GM18499 (cell line): Measurements from ENCODE around the gene KLK10.

Experiments
- ATAC-seq: cut with Tn5 transposase; IDR thresholded peaks from one replicate; pipeline ENCODE4 v1.9.1; 2021; ENCODE audit warnings: moderate number of reproducible peaks; ENCODE audit not compliant: insufficient read depth, unreplicated experiment

Gene KLK10

DNA sequence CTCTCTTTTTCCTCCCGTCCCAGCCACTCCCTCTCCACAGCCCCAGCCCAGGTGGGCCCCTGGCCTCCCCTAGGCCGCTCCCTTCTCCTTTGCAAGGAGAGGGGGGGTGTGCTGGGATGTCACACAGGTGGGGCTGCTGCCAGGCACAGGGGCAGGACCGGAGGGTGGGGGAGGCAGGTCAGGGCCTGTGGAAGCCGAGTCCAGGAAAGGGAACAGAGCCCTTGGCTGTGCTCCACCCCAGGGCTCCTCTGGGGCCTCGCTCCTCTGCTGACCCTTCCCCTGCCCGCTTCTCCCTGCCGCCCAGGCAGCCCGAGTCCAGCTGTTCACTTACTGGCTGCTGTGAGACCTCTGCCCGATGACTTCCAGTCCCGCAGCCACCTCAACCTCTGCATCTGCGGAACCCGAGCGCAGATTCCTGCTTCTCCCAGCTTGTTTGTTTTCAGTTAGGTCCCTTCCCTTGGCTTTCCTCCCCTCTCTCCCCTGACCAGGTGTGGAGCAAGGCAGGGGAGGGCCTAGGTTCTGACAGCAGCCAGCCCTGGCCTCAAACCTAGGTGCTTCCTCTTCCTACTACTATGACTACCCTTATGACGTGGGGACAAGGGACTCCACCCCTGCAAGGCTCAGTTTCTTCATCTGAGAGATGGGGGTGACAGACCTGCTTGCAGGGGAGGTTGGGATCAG is 7.8 kb upstream of the KLK10 start:
- no peak for ATAC-seq

DNA sequence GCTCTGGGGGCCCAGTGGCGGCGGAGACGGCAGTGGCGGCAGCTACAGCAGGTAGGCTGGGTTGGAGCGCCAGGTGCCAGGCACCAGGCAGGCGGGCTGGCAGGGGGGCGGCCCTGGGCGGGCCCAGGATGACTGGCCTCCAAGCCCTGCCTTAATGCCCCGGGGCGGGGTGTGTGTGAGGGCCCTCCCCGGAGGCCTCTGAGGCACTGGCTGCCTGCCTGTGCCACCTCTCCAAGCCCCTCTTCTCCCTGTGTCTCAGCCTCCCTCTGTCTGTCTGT is 7.0 kb upstream of the KLK10 start, which contains the start of gene KLK11:
Gene KLK11, minus strand, starts transcription at position 63 of the 278 bp plus-strand sequence. CDS start 985 bp downstream, outside the sequence.
- no peak for ATAC-seq

DNA sequence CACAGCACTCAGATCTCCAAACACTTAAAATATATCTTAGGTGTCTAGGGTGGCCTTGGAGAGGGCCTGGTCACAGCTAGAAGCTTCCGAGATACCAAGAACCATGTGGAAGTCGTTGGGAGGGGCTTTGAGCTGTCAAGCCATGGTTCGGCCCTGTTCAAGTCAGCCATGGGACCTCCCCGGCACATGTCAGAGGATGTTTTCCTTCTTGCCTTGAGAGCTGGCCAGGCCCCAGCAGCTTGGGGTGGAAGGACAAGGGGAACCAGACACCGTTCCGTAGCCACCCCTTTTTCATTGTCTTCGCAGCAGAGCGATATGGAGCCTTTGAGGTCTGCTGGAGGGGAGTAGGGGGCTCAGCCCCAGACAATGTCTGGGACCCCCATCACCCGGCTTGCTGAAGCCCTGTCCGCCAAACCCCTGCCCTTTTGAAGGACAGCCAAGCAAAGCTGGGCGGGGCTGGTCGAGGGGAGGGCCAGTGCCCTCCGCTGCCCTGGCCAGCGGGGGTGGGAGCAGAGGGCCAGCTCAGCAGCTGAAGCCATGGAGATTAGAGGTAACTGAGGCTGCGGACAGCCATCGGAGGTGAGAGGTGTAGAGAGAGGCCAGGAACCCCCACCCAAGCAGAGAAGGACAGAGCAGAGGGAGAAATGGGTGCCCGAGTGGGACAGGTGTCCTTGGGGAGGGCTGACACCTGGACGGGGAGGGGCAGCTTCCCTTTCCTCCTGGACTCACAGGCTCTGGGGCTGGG is 6.5 kb upstream of the KLK10 start:
- no peak for ATAC-seq

DNA sequence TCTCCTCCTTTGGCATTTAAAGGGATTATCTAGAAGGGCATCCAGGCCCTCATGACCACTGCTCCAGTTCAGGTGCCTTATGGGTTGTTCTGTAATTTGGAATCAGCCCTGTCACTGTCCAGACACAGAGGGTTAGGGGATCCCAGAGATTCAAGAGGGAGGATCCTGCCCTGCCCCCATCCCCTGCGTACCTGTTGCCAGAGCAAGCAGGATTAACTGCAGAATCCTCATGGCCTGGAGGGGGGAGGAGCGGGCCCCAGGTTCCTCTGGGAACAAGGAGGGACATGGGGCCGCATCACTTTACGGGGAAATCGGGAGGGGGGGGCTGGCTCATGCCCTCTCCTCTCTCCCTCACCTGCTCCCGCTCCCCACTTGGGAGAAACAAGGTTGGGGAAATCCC is 5.9 kb upstream of the KLK10 start:
- no peak for ATAC-seq

DNA sequence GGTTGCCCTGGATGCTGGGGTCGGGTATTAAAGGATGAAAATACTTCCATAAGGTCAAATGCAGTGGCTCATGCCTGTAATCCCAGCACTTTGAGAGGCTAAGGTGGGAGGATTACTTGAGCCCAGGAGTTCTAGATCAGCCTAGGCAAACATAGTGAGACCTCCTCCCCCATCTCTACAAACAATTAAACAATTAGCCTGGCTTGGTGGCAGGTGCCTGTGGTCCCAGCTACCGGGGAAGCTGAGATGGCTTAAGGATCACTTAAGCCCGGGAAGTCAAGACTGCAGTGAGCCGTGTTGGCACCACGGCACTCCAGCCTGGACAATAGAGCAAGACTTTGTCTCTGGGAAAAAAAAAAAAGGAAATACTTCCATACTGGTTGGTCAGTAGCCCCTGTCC is 5.4 kb upstream of the KLK10 start:
- no peak for ATAC-seq

DNA sequence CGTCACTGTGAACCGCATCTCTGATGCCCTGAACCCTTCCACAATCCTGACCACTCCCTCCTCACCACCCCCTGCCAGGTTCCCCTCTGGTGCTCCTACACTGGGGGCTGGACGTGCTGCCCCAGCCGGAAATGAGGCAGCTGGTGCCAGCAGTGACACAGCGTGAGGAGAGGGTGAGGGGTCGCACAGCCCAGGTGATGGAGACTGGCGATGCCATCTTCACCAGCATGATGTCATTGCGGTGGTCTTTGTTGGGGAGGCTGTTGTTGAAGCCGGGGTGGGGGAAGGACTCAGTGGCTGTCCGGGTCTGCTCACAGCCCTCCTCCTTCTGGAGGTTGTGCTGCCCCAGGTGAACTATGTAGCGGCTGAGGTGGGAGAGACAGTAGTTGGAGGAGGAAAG is 4.4 kb upstream of the KLK10 start:
- no peak for ATAC-seq

DNA sequence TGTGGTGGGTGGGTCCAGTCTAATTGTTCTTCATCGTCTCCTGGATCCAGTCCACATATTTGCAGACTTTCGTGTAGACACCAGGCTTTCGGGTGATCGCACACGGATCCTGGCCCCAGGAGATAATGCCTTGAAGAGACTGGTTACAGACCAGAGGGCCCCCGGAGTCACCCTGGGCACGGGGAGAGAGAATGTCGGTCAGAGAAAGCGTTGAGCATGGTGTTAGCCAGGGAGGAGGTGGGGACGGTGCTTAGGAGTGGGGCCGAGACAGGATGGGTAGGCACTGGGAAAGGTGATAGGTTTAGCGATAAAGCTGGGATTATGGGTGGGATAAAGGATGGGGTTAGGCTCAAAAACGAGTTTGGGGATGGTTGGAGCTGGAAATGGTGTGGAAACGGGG is 3.0 kb upstream of the KLK10 start:
- no peak for ATAC-seq

DNA sequence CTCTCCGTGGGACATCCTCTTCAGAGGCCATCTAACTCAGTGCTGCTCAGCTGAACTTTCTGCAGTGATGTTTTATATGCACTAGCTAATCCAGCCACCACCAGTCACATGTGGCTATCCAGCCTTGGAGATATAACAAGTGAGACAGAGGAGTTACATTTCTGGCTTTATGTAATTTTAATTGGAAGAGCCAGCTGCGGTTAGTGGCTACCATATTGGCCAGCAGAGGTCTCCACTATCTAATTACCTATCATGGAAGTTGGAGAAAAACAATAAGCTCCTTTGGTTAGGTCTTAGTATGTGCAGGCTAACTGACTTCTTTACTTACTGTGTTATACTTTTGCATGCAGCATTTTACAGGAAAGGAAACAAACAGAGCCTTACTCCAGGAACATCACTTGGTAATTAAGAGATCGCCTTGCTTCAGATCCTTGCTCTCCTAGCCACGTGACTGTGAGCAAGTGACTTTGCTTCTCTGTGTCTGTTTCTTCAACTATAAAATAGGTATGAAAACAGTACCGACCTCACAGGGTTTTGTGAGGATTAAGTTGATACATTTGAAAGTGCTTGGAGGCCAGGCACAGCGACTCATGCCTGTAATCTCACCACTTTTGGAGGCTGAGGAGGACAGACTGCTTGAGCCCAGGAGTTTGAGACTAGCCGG is 1.6 kb upstream of the KLK10 start:
- no peak for ATAC-seq

DNA sequence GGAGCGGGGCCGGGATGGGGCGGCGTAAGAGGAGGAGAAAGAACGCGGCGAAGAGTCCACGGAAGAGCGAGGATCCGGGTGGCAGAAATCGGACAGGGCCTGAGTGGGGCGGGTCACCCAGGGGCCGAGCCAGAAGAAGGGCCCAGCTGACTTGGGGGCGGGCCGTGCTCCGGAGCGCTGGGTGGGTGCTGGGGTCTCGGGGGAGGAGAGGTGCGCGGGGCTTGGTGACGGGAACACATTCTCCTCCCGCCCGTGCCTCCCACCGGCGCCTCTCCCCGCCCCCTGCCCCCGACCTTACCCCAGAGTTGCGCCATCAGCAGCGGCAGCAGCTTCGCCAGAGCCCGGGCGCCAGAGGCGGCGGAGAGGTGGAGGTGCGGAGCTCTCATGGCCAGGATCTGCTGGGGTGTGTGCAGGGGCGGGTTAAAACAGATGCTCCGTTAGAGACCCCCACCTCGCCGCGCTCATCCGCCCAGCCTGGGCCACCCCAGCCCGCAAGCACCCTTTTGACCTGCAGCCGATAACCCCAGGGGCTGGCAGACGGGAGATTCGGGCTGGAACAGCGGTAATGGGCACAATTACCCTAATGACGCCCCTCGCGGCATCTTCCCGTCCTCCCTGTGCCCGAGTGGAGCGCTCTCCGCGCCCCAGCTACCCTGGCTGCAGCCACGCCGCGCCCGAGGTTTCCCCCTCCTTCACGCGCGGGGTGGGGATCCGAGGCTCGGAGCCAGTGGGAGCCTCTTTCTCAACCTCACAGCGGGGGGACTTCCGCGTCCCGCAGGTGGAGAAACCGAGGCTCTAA is 565 bp downstream of the KLK10 start:
- no peak for ATAC-seq

DNA sequence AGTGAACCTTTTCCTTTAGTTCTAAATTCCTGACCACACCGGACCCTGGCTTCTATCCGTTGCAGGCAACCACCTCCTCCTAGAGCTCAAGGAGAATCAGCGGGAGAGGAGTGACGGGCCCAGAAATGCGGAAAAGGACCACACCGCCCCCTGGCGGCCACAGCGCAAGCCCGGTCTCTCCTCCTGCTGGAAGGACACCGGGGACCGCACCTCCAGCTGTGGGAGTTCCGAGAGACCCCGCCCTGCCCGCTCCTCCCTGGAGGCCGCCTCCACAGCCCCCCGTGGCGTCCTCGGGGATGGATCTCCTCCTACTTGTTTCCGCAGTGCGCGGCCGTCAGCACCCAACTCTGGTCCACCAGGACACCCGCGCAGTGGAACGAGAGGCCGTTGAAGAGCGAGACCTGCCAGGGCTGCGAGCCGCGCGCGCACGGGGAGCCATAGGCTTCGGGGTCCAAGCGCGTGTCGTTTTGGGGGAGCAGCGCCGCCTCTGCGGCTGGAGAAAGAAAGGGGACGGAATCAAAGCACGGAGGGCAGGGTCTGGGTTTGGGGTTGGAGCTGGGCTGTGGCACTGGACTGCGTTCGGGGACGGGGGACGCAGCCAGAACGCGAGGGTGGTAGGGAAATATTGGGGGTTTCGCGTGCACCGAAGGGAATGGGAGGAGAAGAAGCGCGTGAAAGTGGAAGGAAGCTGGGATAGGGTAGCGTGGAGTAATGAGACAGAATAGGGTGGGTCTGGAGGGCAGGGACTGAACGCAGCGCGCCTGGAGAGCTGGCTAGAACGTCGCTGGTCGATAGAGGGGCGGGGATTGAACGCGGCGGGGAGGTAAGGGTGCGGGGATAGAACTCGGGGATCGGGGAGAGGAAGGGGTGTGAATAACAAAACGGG is 2.5 kb downstream of the KLK10 start:
- no peak for ATAC-seq

DNA sequence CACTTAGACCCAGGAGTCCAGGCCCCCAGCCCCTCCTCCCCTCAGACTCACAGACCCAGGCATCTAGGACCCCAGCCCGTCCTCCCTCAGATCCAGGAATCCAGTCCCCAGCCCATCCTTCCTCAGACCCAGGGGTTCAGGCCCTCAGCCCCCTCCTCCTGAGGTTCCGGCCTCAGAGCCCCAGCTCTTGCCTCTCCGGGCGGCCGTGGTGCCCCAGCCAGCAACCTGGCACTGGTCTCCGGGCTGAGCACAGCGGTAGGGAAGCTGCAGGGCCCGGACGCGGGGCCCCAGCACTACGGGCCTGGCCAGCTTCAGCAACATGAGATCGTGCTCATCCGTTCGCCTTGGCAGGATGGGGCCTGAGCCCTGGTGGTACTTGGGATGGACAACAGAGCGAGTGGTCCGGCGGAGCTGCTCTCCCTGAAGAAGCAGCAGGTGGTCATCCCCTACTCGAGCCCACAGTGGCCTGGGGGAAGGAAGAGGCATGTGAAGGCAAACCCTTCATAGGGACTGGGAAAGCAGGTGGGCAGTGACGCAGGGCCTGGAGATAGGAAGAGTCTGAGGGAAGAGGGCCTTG is 3.7 kb downstream of the KLK10 start:
- no peak for ATAC-seq

DNA sequence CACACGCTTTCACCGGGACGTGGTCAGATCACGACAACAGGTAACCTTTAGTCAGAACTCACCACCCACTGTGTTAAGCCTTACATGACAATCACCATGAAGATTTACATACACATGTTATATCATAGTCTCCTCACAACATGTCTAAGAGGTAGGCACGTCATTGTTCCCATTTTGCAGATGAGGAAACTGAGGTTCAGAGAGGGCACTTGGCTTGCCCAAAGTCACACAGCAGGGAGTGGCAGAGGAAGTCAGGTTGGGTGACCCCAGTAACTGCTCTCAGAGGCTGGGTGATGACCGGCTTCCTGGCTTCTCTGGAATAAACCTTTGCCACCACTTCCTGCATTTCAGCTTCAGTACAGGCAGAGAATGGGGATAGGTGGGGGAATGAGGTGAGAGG is 5.3 kb downstream of the KLK10 start:
- ATAC-seq: no peak

DNA sequence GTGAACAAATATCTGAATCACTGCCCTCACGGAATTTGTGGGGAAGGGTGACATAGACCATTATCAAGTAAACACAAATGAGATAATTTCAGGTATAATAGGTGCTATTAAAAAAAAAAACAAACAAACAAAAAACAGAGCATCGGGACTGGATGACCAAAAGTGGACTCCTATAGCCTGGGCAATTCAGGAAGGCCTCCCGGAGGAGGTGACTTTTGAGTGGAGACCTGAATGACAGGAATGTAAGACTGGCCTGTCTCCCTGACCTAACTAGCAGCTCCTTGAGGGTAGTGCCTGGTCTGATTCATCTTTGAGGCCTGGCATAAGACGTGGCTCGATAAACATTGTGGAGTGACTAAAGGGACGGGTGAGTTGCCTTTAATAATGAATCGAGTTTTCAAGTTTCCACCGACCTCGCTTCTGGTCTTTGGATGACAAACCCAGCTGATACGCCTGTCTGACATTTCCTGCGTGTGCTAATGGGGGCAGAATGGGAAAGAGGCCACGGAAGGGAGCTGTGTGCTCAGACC is 6.8 kb downstream of the KLK10 start:
- ATAC-seq: no peak

DNA sequence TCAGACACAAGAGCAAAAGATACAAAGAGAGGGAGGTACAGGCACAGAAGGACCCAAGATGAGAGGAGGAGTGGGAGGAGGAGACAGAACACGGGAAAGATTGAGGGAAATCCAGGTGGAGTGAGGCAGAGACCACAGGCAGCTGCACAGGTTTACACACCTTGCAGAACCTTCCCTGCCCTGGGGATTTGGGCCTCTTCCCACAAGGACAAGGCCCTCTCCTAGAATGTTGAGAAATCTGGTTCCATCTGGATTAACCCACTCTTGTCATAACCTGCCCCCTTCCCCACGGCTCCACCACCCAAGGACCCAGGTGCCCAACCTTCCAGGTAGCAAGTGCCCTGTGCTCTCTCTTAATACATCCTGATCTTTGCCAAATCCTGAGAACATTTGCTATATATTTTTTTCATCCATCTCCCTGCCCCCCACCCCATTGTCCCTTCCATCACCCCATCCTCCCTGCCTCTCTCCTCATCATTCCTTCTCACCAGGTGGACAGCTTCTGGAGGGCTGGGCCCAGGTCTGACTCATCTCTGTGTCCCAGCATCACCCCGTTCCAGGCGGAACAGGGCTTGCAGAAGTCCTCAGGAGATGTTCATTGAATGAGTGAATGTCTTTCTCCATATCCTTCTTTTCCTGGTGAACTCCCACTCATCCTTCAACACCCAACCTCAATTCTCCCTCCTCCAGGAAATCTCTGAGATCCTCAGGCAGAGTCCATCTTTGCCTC is 9.3 kb downstream of the KLK10 start:
- no peak for ATAC-seq

DNA sequence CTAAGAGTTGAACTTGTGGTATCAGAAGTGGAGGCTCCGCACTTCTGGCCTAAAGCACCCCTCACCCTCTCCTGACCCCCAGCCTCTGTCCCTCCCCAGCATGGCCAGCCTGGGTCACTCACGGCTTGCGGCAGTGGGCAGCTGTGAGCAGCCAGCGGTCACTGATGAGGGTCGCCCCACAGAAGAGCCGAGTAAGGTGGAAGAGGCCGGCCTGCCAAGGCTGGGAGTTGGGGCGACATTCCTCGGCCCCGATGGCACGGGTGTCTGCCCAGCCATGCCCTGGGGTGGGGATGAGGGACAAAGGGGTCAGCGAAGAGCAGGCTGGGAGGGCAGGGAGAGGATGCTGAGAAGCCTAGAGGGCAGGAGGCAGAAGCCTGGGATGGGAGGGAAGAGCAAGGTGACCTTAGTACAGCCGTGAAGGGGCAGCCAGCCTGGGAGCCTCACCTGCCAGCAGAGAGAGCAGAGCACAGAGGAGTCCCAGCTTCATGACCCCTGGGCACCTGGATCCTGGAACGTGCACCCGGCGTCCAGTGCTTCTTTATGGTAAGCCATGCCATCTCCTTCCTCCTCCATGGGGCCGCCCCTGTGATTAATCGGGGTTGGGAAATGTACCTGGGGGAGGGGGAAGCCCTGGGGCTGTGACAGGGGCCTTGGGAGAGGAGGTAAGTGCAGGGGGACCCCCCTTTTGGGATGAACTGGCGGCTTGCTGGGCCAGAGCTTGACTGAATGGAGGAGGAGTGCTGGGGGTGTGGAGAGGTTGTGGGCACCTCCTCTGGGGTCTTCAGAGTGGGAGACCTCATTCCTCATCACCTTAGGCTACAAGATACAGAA is 10.2 kb downstream of the KLK10 start:
- no peak for ATAC-seq

DNA sequence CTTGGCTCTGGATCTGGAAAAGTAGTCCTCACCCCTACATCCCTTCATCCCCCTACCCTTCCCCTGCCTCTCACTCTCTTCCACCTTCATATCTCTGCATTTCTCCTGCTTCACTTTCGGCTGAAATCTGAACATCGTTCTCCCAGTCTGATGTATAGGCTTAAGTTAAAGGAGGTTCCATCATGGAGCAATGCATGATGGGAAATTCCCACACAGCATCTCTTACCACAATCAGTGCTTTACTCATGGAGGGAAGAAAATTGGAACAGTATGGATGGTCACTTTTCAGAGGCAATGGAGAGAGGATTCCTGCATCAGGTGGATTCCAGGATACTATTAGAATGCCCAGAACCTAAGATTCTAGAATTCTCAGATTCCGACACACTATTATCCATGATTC is 12.0 kb downstream of the KLK10 start:
- ATAC-seq: no peak

DNA sequence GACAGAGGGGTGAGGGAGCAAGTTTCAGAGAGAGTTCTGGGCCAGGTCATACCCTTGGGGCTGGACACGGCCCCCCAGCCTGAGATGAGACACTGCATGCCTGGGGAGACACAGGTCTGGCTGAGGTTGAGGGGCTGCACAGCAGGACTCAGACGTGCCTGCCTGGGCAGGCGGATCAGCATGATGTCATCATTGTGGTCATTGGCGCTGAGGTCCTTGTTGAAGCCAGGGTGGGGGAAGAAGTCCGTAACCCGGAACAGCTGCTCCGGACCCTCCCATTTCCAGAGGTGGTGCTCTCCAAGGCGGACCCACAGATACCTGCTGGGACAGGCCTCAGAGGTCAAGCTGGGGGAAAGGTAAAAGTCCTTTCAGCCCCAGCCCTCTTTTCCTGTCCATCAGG is 13.1 kb downstream of the KLK10 start:
- ATAC-seq: no peak

DNA sequence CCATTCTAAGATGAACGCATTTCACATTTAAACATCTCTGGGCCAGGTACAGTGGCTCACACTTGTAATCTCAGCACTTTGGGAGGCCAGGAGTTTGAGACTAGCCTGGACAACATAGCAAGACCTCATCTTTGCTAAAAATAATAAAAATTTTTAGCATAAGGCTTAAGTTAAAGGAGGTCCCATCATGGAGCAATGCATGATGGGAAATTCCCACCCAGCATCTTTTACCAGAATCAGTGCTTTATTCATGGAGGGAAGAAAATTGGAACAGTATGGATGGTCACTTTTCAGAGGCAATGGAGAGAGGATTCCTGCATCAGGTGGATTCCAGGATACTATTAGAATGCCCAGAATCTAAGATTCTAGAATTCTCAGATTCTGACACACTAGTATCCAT is 14.3 kb downstream of the KLK10 start:
- no peak for ATAC-seq
